AG04450 (cell line): ENCODE measurements around the gene MINAR1. TPM values are rescaled to one million over a fixed set of nuclear protein-coding genes. Genes with fewer than 3 reads are reported as not detected.

ENCODE experiments used
- CTCF ChIA-PET: fragments of 300-600, 350-600 bp; formaldehyde crosslinking; extraction: SDS; loops from one replicate; lab custom pipeline; 2022; ENCODE audit warnings: antibody characterized with exemption, inconsistent platforms; lab: Charles Lee
- POLR2A ChIA-PET: fragments of 350-600 bp; formaldehyde crosslinking; extraction: SDS; loops from one replicate; lab custom pipeline; 2021; ENCODE audit warnings: antibody characterized with exemption, inconsistent platforms; lab: Yijun Ruan, JAX
- DNase-seq: peaks from one replicate; pipeline ENCODE4 v3.0.0-alpha.2; 2011; ENCODE audit warnings: low read depth, low spot score
- H3K27ac ChIP-seq: one replicate; pipeline ENCODE4 v1.5.1; 2012; ENCODE audit warnings: low read depth, low read length, control low read depth
- H3K27me3 ChIP-seq: one replicate; pipeline ENCODE4 v1.6.0; 2012; ENCODE audit warnings: low read length; ENCODE audit not compliant: control insufficient read depth, insufficient read depth
- H3K4me3 ChIP-seq: 2 replicates; pipeline ENCODE4 v1.5.1; 2011; ENCODE audit warnings: mild to moderate bottlenecking, low read depth, low read length, control low read depth
- H3K9me3 ChIP-seq: 2 replicates; pipeline ENCODE4 v1.5.1; 2012; ENCODE audit warnings: low read length; ENCODE audit not compliant: control insufficient read depth, insufficient read depth
- polyA plus RNA-seq: library from polyadenylated mRNA; depleted of rRNA; stranded (reverse); fragments of >200 nt; gene quantifications from 2 replicates; pipeline ENCODE4 v1.2.3, GENCODE V29; 2011
- TF ChIP-seq, protein P1 (sequence below): IDR thresholded peaks from 2 replicates; pipeline ENCODE4 v1.5.1; 2011; ENCODE audit warnings: low read depth, low read length, control low read depth, inconsistent platforms

Gene MINAR1
- polyA plus RNA-seq, 1 experiment: 0.76 TPM

GRCh38 chr15:79458491-79458890, 26.4 kb downstream of the MINAR1 start:
- DNase-seq: no peak
- H3K27me3 ChIP-seq: no peaks in the 10 kb centered on the region
- TF ChIP-seq, protein P1, sequence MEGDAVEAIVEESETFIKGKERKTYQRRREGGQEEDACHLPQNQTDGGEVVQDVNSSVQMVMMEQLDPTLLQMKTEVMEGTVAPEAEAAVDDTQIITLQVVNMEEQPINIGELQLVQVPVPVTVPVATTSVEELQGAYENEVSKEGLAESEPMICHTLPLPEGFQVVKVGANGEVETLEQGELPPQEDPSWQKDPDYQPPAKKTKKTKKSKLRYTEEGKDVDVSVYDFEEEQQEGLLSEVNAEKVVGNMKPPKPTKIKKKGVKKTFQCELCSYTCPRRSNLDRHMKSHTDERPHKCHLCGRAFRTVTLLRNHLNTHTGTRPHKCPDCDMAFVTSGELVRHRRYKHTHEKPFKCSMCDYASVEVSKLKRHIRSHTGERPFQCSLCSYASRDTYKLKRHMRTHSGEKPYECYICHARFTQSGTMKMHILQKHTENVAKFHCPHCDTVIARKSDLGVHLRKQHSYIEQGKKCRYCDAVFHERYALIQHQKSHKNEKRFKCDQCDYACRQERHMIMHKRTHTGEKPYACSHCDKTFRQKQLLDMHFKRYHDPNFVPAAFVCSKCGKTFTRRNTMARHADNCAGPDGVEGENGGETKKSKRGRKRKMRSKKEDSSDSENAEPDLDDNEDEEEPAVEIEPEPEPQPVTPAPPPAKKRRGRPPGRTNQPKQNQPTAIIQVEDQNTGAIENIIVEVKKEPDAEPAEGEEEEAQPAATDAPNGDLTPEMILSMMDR: no peak
- no peak overlapping the region for H3K27ac ChIP-seq
- ChIA-PET POLR2A (no interaction called here), CTCF (no interaction called here)
- no peaks in the 10 kb centered on the region for H3K9me3 ChIP-seq
- no peak overlapping the region for H3K4me3 ChIP-seq

GRCh38 chr15:79459666-79460065, 27.5 kb downstream of the MINAR1 start:
- ChIA-PET CTCF (no interaction called here), POLR2A (no interaction called here)
- H3K9me3 ChIP-seq: no peaks in the 10 kb centered on the region
- DNase-seq: no peak
- H3K27me3 ChIP-seq: no peaks in the 10 kb centered on the region
- no peak overlapping the region for H3K27ac ChIP-seq
- no peak overlapping the region for H3K4me3 ChIP-seq
- TF ChIP-seq, protein P1: no peak

DNA sequence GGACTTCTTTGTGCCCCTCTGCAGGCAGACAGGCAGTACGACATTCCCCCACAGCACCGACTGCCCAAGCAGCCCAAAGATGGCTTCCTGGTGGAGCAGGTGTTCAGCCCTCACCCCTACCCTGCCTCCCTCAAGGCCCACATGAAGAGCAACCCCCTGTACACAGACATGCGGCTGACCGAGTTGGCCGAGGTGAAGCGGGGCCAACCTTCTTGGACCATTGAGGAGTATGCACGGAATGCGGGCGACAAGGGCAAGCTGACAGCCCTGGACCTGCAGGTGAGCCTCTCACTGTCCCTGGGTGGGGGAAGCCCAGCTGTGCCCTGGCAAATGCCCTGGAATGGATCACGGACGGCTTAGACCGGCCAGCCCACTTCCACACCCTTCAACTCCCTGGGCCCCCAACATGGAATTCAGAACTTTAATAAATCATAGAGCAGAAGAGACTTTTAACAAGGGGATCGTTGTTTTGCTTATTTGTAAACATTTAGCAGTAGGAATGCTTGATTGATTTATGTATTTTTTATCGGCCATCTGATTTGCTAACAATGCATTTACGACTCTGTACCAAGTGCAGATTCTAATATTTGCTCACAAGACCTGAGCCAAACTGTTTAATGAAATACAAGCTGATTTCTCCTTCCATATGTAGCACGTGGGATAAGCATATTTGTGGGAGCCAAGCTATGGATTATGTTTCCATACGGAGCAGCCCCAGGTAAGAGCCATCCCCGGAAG, 31.1 kb downstream of the MINAR1 start:
- POLR2A ChIA-PET: no interaction called here

DNA sequence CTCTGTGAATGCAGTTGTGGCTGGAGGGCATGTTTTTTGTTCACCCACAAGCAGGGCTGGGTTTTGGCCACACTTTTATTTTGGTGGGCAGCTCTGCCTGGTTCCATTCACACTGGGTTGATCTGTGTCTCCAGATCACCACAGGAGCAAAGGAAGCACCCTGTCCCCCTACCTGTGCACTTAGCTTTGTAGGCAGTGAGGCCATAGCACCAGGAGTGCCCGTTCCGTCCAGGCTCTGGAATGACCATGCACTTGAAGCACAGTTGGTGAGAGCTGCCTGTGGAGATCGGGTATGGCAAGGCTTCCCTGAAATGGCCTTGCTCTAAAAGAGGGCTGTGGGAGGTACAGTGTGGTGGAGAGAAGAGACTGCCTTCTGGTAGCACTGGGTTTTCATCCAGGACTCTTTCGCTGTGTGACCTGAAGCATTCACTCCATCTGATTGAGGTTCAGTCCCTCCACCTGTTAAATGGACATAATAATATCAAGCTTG, 31.7 kb downstream of the MINAR1 start:
- ChIA-PET POLR2A (no interaction called here), CTCF (no interaction called here)
- Histone ChIP-seq H3K27me3 (no peaks in the 10 kb centered on the region), H3K27ac (no peak overlapping the region), H3K4me3 (no peak overlapping the region), H3K9me3 (no peaks in the 10 kb centered on the region)
- no peak for DNase-seq
- TF ChIP-seq, protein P1: no peak

More for the DNA sequence above, 31.1 kb downstream of the MINAR1 start:
- H3K27me3 ChIP-seq: no peaks in the 10 kb centered on the region
- TF ChIP-seq, protein P1: no peak
- no peaks in the 10 kb centered on the region for H3K9me3 ChIP-seq
- H3K4me3 ChIP-seq: no peak overlapping the region
- no peak overlapping the region for H3K27ac ChIP-seq
- CTCF ChIA-PET: no interaction called here
- no peak for DNase-seq

- H3K27ac ChIP-seq: no peak overlapping the region
- no peaks in the 10 kb centered on the region for H3K27me3 ChIP-seq
- CTCF ChIA-PET: no interaction called here
- POLR2A ChIA-PET: no interaction called here
- DNase-seq: no peak
- TF ChIP-seq, protein P1: no peak
- no peaks in the 10 kb centered on the region for H3K9me3 ChIP-seq
- H3K4me3 ChIP-seq: no peak overlapping the region
Measured at GRCh38 chr15:79466488-79466887, 34.4 kb downstream of the MINAR1 start.
